Mesenchymal stem cell (in vitro differentiated cells and primary cell): ENCODE measurements around the gene SLC39A3.
"Not testable (repeated sequence)": the region's sequence is repeated elsewhere in the genome, so short reads cannot be mapped to it uniquely, and the experiment has no call there.

ENCODE experiments used
- DNase-seq: peaks from one replicate; pipeline ENCODE4 v3.0.0-alpha.2; 2013
- H2AFZ ChIP-seq: one replicate; pipeline ENCODE4 v1.6.1; 2013; ENCODE audit warnings: low read depth, mild to moderate bottlenecking, control low read depth, inconsistent platforms, low read length, moderate library complexity
- H2AK5ac ChIP-seq: 2 replicates; pipeline ENCODE4 v1.6.1; 2013; ENCODE audit warnings: low read length, moderate library complexity, mild to moderate bottlenecking, inconsistent platforms; ENCODE audit not compliant: severe bottlenecking
- H2BK120ac ChIP-seq: one replicate; pipeline ENCODE4 v1.6.1; 2013; ENCODE audit warnings: low read depth, mild to moderate bottlenecking, inconsistent platforms, low read length, moderate library complexity
- H2BK12ac ChIP-seq, 2 experiments: one replicate each; pipeline ENCODE4 v1.6.1; 2013; ENCODE audit warnings: inconsistent platforms in 2 of 2, low read length in 2 of 2, mild to moderate bottlenecking in 2 of 2, moderate library complexity in 2 of 2, control low read depth in 1 of 2
- H2BK15ac ChIP-seq: one replicate; pipeline ENCODE4 v1.6.1; 2013; ENCODE audit warnings: mild to moderate bottlenecking, low read depth, inconsistent platforms; ENCODE audit not compliant: poor library complexity, severe bottlenecking
- H2BK5ac ChIP-seq: 2 replicates; pipeline ENCODE4 v1.6.1; 2013; ENCODE audit warnings: low read depth, mild to moderate bottlenecking, low read length, control low read depth, inconsistent platforms; ENCODE audit not compliant: poor library complexity, severe bottlenecking
- H3K14ac ChIP-seq, 2 experiments: one replicate each; pipeline ENCODE4 v1.6.1; 2013; ENCODE audit warnings: inconsistent platforms in 2 of 2, low read length in 2 of 2, control low read depth in 1 of 2, mild to moderate bottlenecking in 1 of 2, moderate library complexity in 1 of 2
- H3K18ac ChIP-seq, 2 experiments: one replicate each; pipeline ENCODE4 v1.6.1; 2013; ENCODE audit warnings: inconsistent platforms in 2 of 2, low read length in 2 of 2, control low read depth in 1 of 2, low read depth in 1 of 2, mild to moderate bottlenecking in 1 of 2
- H3K23ac ChIP-seq, 2 experiments: one replicate each; pipeline ENCODE4 v1.6.1; 2013; ENCODE audit warnings: inconsistent platforms in 2 of 2, low read length in 2 of 2, mild to moderate bottlenecking in 2 of 2, moderate library complexity in 2 of 2, control low read depth in 1 of 2
- H3K27ac ChIP-seq: 2 replicates; pipeline ENCODE4 v1.5.1; 2013; ENCODE audit warnings: mild to moderate bottlenecking, moderate library complexity, low read length, control low read depth, inconsistent platforms; ENCODE audit not compliant: poor library complexity, severe bottlenecking
- H3K27me3 ChIP-seq, 2 experiments: 2 replicates each; pipeline versions ENCODE4 v1.6.1 to v1.7.0; 2013; ENCODE audit warnings: low read length in 2 of 2, mild to moderate bottlenecking in 2 of 2, moderate library complexity in 2 of 2, control low read depth in 1 of 2, inconsistent platforms in 1 of 2; ENCODE audit not compliant: control insufficient read depth in 1 of 2, insufficient read depth in 1 of 2
- H3K36me3 ChIP-seq, 2 experiments: 2 replicates each; pipeline versions ENCODE4 v1.6.1 to v1.7.0; 2013; ENCODE audit warnings: low read length in 2 of 2, control low read depth in 1 of 2, inconsistent platforms in 1 of 2, low read depth in 1 of 2, mild to moderate bottlenecking in 1 of 2; ENCODE audit not compliant: insufficient read depth in 2 of 2, control insufficient read depth in 1 of 2
- H3K4ac ChIP-seq, 2 experiments: one replicate each; pipeline ENCODE4 v1.6.1; 2013; ENCODE audit warnings: inconsistent platforms in 2 of 2, low read length in 2 of 2, mild to moderate bottlenecking in 2 of 2, moderate library complexity in 2 of 2, control low read depth in 1 of 2, low read depth in 1 of 2
- H3K4me1 ChIP-seq: 2 replicates; pipeline ENCODE4 v1.6.1; 2013; ENCODE audit warnings: low read depth, low read length, control low read depth; ENCODE audit not compliant: control insufficient read depth, insufficient read depth
- H3K4me2 ChIP-seq: 2 replicates; pipeline ENCODE4 v1.6.1; 2013; ENCODE audit warnings: low read length, mild to moderate bottlenecking, inconsistent platforms; ENCODE audit not compliant: poor library complexity, severe bottlenecking
- H3K4me3 ChIP-seq, 2 experiments: 2 replicates each; pipeline versions ENCODE4 v1.5.1 to v1.7.0; 2013; ENCODE audit warnings: low read length in 2 of 2, mild to moderate bottlenecking in 2 of 2, control low read depth in 1 of 2, low read depth in 1 of 2; ENCODE audit not compliant: insufficient read depth in 1 of 2
- H3K79me1 ChIP-seq: replicated peaks from 2 replicates; pipeline ENCODE4 v1.6.1; 2013; ENCODE audit warnings: mild to moderate bottlenecking, control low read depth, low read length, inconsistent platforms; ENCODE audit not compliant: poor library complexity, severe bottlenecking
- H3K9ac ChIP-seq: 2 replicates; pipeline ENCODE4 v1.7.0; 2013; ENCODE audit warnings: mild to moderate bottlenecking, low read length, moderate library complexity
- H3K9me3 ChIP-seq: 2 replicates; pipeline ENCODE4 v1.7.0; 2013; ENCODE audit warnings: mild to moderate bottlenecking, low read length; ENCODE audit not compliant: control insufficient read depth
- H4K8ac ChIP-seq: one replicate; pipeline ENCODE4 v1.6.1; 2013; ENCODE audit warnings: inconsistent platforms, mild to moderate bottlenecking, low read length, moderate library complexity
- H4K91ac ChIP-seq: one replicate; pipeline ENCODE4 v1.6.1; 2013; ENCODE audit warnings: mild to moderate bottlenecking, low read length, inconsistent platforms
- WGBS: methylation state at CpG from one replicate; pipeline ENCODE4 v1.1.7; 2013; ENCODE audit warnings: mixed read lengths; 5-methylcytosine and 5-hydroxymethylcytosine counted together

SLC39A3 gene

DNA sequence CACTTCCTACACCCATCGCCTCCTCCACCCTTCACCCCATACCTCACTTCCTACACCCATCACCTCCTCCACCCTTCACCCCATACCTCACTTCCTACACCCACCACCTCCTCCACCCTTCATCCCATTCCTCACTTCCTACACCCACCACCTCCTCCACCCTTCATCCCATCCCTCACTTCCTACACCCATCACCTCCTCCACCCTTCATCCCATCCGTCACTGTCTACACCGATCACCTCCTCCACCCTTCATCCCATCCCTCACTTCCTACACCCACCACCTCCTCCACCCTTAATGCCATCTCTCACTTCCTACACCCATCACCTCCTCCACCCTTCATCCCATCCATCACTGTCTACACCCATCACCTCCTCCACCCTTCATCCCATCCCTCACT, 26.6 kb downstream of the SLC39A3 start:
- H3K27ac ChIP-seq, H3K18ac ChIP-seq, H4K91ac ChIP-seq, H2BK12ac ChIP-seq, H2BK5ac ChIP-seq, H4K8ac ChIP-seq, H3K27me3 ChIP-seq, H2BK120ac ChIP-seq, H3K4me1 ChIP-seq, H3K14ac ChIP-seq, H2AFZ ChIP-seq, DNase-seq, H2BK15ac ChIP-seq, H3K23ac ChIP-seq, H3K9ac ChIP-seq, H3K9me3 ChIP-seq, H3K79me1 ChIP-seq, H2AK5ac ChIP-seq, H3K4me2 ChIP-seq, H3K4ac ChIP-seq, H3K4me3 ChIP-seq: not testable (repeated sequence)
- WGBS, result 91% methylated on average over 3 of the region's 3 CpGs
- peaks cover 0 to 19% of the 10 kb centered on the region in 2 experiments for H3K36me3 ChIP-seq

DNA sequence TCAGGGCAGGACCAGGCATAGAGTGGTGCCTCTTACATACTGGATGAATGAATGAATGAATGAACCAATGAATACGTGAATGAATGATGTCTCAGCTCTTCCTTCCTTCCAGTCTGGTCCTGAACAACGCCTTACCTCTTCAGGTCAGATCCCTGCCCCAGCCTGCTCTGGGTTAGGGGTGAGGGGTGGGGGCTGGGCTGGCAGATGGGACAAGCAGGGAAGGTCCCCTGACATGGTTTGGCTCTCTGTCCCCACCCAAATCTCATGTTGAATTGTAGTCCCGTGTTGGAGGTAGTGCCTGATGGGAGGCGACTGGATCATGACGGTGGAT, 28.0 kb downstream of the SLC39A3 start:
- H3K9ac ChIP-seq, result no peak overlapping the region
- 64% methylated on average over 4 of the region's 5 CpGs for WGBS

DNA sequence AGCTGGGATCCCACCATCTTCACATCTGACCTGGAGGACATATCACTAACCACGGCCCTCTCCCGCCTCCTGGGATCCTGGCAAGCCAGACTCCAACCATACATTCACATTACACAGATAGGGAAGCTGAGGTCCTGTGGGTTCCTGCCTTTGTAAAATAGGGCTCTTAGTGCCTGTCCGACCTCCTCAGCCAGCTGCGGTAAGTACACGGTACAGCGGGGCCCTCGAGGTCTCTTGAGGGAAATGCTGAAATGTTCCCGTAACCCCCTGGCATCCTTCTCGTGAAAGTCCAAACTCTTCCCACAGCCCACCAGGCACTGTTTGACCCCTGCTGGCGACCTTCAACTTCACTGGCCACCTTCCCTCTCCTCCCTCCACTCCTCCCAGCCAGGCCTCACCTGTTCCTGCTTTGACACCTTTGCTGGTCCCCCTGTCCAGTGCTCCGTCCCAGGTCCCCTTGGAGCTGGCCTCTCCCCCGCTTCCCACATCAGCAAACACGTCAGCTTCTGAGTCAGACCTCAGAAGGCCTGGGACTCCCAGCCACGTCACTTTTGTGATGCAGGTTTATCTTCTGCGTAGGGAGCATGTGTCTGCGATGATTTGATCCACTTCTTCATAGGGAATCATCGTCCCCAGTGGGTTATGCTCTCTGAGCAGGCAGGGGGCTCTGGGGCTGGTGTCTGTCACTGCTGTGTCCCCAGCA, 28.5 kb downstream of the SLC39A3 start:
- Histone ChIP-seq H3K14ac (peak overlapping the region in 1 of 2 experiments; percentile 64), H3K9ac (no peak overlapping the region), H2BK15ac (no peak overlapping the region), H3K79me1 (no peaks in the 10 kb centered on the region), H2AK5ac (no peak overlapping the region), H3K27me3 (peaks cover 0 to 4% of the 10 kb centered on the region in 2 experiments), H3K9me3 (peaks cover 8% of the 10 kb centered on the region), H3K36me3 (peaks cover 0 to 10% of the 10 kb centered on the region in 2 experiments), H3K27ac (no peak overlapping the region), H2AFZ (no peak overlapping the region), H2BK12ac (no peak overlapping the region), H3K18ac (no peak overlapping the region), H3K4me2 (no peak overlapping the region), H4K91ac (no peak overlapping the region), H3K4me3 (no peak overlapping the region), H3K4ac (no peak overlapping the region), H4K8ac (no peak overlapping the region), H2BK120ac (no peak overlapping the region), H3K4me1 (no peaks in the 10 kb centered on the region), H3K23ac (no peak overlapping the region), H2BK5ac (no peak overlapping the region)
- 61% methylated on average over 17 of the region's 17 CpGs for WGBS
- peak; percentile 86 for DNase-seq

More for the DNA sequence above, 28.0 kb downstream of the SLC39A3 start:
- Histone ChIP-seq H2BK15ac (no peak overlapping the region), H4K91ac (no peak overlapping the region), H3K14ac (peak overlapping the region in 1 of 2 experiments; percentile 62), H3K9me3 (peaks cover 8% of the 10 kb centered on the region), H3K79me1 (no peaks in the 10 kb centered on the region), H2AFZ (no peak overlapping the region), H2BK120ac (no peak overlapping the region), H3K4me2 (no peak overlapping the region), H3K27ac (no peak overlapping the region), H3K4me3 (no peak overlapping the region), H3K23ac (no peak overlapping the region), H3K4ac (no peak overlapping the region), H3K27me3 (peaks cover 0 to 4% of the 10 kb centered on the region in 2 experiments), H2BK5ac (no peak overlapping the region), H3K18ac (no peak overlapping the region), H2BK12ac (peak overlapping the region in 1 of 2 experiments; percentile 23), H2AK5ac (no peak overlapping the region), H4K8ac (no peak overlapping the region), H3K36me3 (peaks cover 0 to 15% of the 10 kb centered on the region in 2 experiments), H3K4me1 (no peaks in the 10 kb centered on the region)
- no peak for DNase-seq

DNA sequence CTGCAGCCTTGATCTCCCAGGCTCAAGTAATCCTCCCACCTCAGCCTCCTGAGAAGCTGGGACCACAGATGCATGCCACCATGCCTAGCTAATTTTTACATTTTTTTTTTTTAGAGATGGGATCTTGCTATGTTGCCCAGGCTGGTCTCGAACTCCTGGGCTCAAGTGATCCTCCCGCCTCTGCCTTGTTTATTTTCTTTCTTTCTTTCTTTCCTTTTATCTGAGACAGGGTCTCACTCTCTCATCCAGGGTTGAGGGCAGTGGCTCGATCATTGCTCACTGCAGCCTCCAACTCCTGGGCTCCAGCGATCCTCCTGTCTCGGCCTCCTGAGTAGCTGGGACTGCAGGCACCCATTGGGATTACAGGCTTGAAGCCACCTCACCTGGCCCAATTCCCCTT, 33.6 kb downstream of the SLC39A3 start:
- Histone ChIP-seq H3K4me1 (peaks cover 6% of the 10 kb centered on the region), H3K4ac (no peak overlapping the region), H3K14ac (no peak overlapping the region), H2BK5ac (no peak overlapping the region), H3K9ac (no peak overlapping the region), H3K4me2 (no peak overlapping the region), H2BK15ac (no peak overlapping the region), H3K27me3 (peaks cover 30 to 38% of the 10 kb centered on the region in 2 experiments), H3K9me3 (no peaks in the 10 kb centered on the region), H2BK120ac (no peak overlapping the region), H4K91ac (no peak overlapping the region), H3K36me3 (no peaks in the 10 kb centered on the region), H3K27ac (no peak overlapping the region), H2AK5ac (no peak overlapping the region), H3K79me1 (no peaks in the 10 kb centered on the region), H3K4me3 (no peak overlapping the region), H2BK12ac (no peak overlapping the region), H4K8ac (no peak overlapping the region), H2AFZ (no peak overlapping the region), H3K18ac (no peak overlapping the region), H3K23ac (no peak overlapping the region)
- WGBS, result 97% methylated on average over 4 of the region's 5 CpGs
- DNase-seq, result no peak
